Measurements from ENCODE around the gene TFAP2E. TPM values are rescaled to one million over a fixed set of nuclear protein-coding genes. Genes with fewer than 3 reads are reported as not detected.

Gene TFAP2E
- total and polyA plus RNA-seq, 2 experiments from 2014 or later: 0.81 TPM; not detected in 1

DNA sequence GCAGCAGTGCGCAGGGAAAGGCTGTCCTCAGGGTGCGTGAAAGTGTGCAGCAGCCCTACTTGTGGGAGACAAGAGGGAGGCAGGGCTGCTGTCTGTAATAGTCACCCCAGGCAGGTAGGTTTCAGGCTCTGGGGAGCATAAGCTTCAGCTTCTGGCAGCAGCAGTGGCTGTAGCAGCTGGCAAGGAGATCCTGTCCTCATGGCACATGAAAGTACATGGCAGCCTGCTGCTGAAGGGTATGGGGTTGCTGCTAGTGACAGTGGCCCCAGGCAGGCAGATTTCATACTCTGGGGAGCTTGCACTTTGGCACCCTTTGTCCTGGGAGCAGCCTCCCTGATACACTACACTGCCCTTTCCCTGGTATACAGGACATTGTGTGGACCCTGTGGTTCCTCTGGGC is 42.2 kb upstream of the TFAP2E start:
- H4K20me1 ChIP-seq (ENCODE audit: insufficient read depth, poor library complexity, severe bottlenecking): no peaks in the 10 kb centered on the region
- no peak overlapping the region for H2AFZ ChIP-seq
- no peak overlapping the region for H3K4me2 ChIP-seq
- no peak overlapping the region for H3K27ac ChIP-seq
- H3K4me3 ChIP-seq: no peak overlapping the region
- no peaks in the 10 kb centered on the region for H3K4me1 ChIP-seq (ENCODE audit: insufficient read depth)
- H3K9me3 ChIP-seq (ENCODE audit: low read depth): peaks cover 16% of the 10 kb centered on the region
- peaks cover 34% of the 10 kb centered on the region for H3K79me2 ChIP-seq
- H3K36me3 ChIP-seq (replicated peaks; ENCODE audit: insufficient read depth, low read depth): peaks cover 8% of the 10 kb centered on the region
- 100% methylated on average over 2 of the region's 2 CpGs for WGBS (ENCODE audit: low lambda C conversion rate, missing lambda C conversion rate)
- no peak for DNase-seq (ENCODE audit: low spot score)
- no peaks in the 10 kb centered on the region for H3K9me2 ChIP-seq (replicated peaks; ENCODE audit: insufficient read depth)
- H3K27me3 ChIP-seq: no peaks in the 10 kb centered on the region
- TF ChIP-seq, protein P1, sequence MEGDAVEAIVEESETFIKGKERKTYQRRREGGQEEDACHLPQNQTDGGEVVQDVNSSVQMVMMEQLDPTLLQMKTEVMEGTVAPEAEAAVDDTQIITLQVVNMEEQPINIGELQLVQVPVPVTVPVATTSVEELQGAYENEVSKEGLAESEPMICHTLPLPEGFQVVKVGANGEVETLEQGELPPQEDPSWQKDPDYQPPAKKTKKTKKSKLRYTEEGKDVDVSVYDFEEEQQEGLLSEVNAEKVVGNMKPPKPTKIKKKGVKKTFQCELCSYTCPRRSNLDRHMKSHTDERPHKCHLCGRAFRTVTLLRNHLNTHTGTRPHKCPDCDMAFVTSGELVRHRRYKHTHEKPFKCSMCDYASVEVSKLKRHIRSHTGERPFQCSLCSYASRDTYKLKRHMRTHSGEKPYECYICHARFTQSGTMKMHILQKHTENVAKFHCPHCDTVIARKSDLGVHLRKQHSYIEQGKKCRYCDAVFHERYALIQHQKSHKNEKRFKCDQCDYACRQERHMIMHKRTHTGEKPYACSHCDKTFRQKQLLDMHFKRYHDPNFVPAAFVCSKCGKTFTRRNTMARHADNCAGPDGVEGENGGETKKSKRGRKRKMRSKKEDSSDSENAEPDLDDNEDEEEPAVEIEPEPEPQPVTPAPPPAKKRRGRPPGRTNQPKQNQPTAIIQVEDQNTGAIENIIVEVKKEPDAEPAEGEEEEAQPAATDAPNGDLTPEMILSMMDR (IDR thresholded peaks at IDR 0.05; ENCODE audit: poor library complexity): no peak
- TF ChIP-seq EZH2phosphoT487 (IDR thresholded peaks at IDR 0.05; ENCODE audit: low read depth, severe bottlenecking, unreplicated experiment) (no peak), EZH2 (IDR thresholded peaks at IDR 0.05; ENCODE audit: borderline replicate concordance) (no peak)

DNA sequence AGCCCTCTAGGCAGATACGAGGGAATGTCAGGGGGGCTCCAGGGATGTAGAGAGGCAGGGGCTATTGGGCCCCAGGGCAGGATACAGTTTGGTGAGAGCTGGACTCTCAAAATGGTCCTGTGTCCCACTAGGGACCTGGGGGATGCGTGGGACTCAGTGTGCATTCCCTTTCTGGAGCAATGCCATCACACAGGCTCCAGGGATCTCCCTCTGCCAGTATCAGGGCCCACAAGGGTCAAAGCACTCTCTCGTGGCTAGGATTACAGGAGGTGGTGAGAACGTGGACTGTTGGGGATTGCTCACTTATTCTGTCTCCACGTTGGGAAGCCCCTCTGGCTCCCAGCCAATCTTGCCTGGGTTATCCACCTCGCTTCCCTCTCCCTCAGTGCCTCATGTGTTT is 41.7 kb upstream of the TFAP2E start:
- Histone ChIP-seq H2AFZ (no peak overlapping the region), H3K4me2 (no peak overlapping the region), H3K27ac (no peak overlapping the region), H3K4me1 (ENCODE audit: insufficient read depth) (no peaks in the 10 kb centered on the region), H3K9me2 (replicated peaks; ENCODE audit: insufficient read depth) (no peaks in the 10 kb centered on the region), H3K36me3 (replicated peaks; ENCODE audit: insufficient read depth, low read depth) (peaks cover 8% of the 10 kb centered on the region), H3K9me3 (ENCODE audit: low read depth) (peaks cover 16% of the 10 kb centered on the region), H3K4me3 (no peak overlapping the region), H4K20me1 (ENCODE audit: insufficient read depth, poor library complexity, severe bottlenecking) (no peaks in the 10 kb centered on the region), H3K27me3 (no peaks in the 10 kb centered on the region), H3K79me2 (peaks cover 38% of the 10 kb centered on the region)
- no peak for DNase-seq (ENCODE audit: low spot score)
- 92% methylated on average over 6 of the region's 6 CpGs for WGBS (ENCODE audit: low lambda C conversion rate, missing lambda C conversion rate)
- no peak for TF ChIP-seq EZH2 (IDR thresholded peaks at IDR 0.05; ENCODE audit: borderline replicate concordance)
- no peak for TF ChIP-seq EZH2phosphoT487 (IDR thresholded peaks at IDR 0.05; ENCODE audit: low read depth, severe bottlenecking, unreplicated experiment)
- TF ChIP-seq, protein P1 (IDR thresholded peaks at IDR 0.05; ENCODE audit: poor library complexity): no peak

DNA sequence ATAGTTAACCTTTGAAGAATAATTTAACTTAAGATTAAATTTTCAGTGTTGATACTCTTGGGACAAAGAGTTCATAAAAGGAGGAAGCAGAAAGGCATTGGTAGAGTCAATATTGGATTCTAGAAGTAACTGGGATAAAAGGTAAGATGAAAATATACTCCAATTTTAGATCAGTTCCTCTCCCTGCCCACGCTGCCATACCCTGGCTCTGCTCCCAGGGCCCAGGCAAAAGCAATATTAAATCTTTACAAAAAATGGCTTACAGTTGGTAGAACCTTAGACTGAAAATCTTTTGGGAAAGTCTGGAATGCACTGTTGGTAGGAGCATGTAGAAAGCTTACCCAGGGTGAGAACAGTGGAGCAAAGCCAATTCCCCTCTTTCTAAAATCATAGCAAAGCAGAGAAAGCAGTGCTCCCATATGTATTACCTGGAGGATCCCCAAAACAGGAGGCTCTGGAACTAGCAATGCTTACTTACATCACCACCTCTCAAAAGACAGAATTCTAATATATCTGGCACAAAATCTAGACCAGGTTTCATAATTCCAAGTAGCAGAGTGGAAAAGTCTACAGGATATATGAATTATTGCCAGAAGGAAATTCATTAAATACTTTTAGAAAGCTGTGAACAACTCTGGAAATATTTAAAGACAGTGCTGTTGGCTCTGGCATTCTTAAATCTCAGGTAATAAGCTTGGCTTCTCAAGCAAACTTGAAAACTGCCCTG is 40.5 kb upstream of the TFAP2E start:
- no peak for DNase-seq (ENCODE audit: low spot score)
- H3K27me3 ChIP-seq: no peaks in the 10 kb centered on the region
- 100% methylated on average over 1 of the region's 1 CpG for WGBS (ENCODE audit: low lambda C conversion rate, missing lambda C conversion rate)

More for the DNA sequence above, 40.5 kb upstream of the TFAP2E start:
- H3K4me2 ChIP-seq: no peak overlapping the region
- H3K27ac ChIP-seq: no peak overlapping the region
- no peak overlapping the region for H2AFZ ChIP-seq
- no peaks in the 10 kb centered on the region for H3K4me1 ChIP-seq (ENCODE audit: insufficient read depth)
- peaks cover 42% of the 10 kb centered on the region for H3K79me2 ChIP-seq
- TF ChIP-seq EZH2phosphoT487 (IDR thresholded peaks at IDR 0.05; ENCODE audit: low read depth, severe bottlenecking, unreplicated experiment): no peak
- no peak for TF ChIP-seq EZH2 (IDR thresholded peaks at IDR 0.05; ENCODE audit: borderline replicate concordance)
- TF ChIP-seq, protein P1 (IDR thresholded peaks at IDR 0.05; ENCODE audit: poor library complexity): no peak
- H3K9me2 ChIP-seq (replicated peaks; ENCODE audit: insufficient read depth): no peaks in the 10 kb centered on the region
- no peak overlapping the region for H3K4me3 ChIP-seq
- no peaks in the 10 kb centered on the region for H4K20me1 ChIP-seq (ENCODE audit: insufficient read depth, poor library complexity, severe bottlenecking)
- peaks cover 8% of the 10 kb centered on the region for H3K36me3 ChIP-seq (replicated peaks; ENCODE audit: insufficient read depth, low read depth)
- peaks cover 16% of the 10 kb centered on the region for H3K9me3 ChIP-seq (ENCODE audit: low read depth)
